H9 (cell line): ENCODE data around the gene DCAF5. TPM values are rescaled to one million over a fixed set of nuclear protein-coding genes. Genes with fewer than 3 reads are reported as not detected.

Experiments used
- DNase-seq: peaks from one replicate; pipeline ENCODE4 v3.0.0-alpha.2; 2017
- H2AFZ ChIP-seq: one replicate; pipeline ENCODE4 v1.6.1; 2013; ENCODE audit warnings: mild to moderate bottlenecking, low read length, control low read depth, moderate library complexity
- H2AK5ac ChIP-seq: 2 replicates; pipeline ENCODE4 v1.6.1; 2013; ENCODE audit warnings: low read length, control low read depth, mixed read lengths; ENCODE audit not compliant: insufficient read length
- H2BK120ac ChIP-seq: one replicate; pipeline ENCODE4 v1.6.1; 2013; ENCODE audit warnings: low read depth, mild to moderate bottlenecking, low read length, control low read depth, inconsistent platforms; ENCODE audit not compliant: poor library complexity, severe bottlenecking
- H2BK12ac ChIP-seq: 2 replicates; pipeline ENCODE4 v1.6.1; 2013; ENCODE audit warnings: low read length, control low read depth, mixed read lengths, low read depth; ENCODE audit not compliant: insufficient read length
- H2BK15ac ChIP-seq: 2 replicates; pipeline ENCODE4 v1.6.1; 2013; ENCODE audit warnings: low read depth, low read length, control low read depth
- H2BK20ac ChIP-seq: one replicate; pipeline ENCODE4 v1.6.1; 2013; ENCODE audit warnings: low read depth, mild to moderate bottlenecking, low read length, control low read depth, inconsistent platforms; ENCODE audit not compliant: poor library complexity, severe bottlenecking
- H2BK5ac ChIP-seq: 2 replicates; pipeline ENCODE4 v1.6.1; 2013; ENCODE audit warnings: low read length, control low read depth, mixed read lengths; ENCODE audit not compliant: insufficient read length
- H3K14ac ChIP-seq: 2 replicates; pipeline ENCODE4 v1.6.1; 2013; ENCODE audit warnings: low read length, control low read depth; ENCODE audit not compliant: insufficient read depth
- H3K18ac ChIP-seq: 2 replicates; pipeline ENCODE4 v1.6.1; 2013; ENCODE audit warnings: low read depth, mild to moderate bottlenecking, mixed read lengths, low read length, control low read depth; ENCODE audit not compliant: insufficient read length
- H3K23ac ChIP-seq: 2 replicates; pipeline ENCODE4 v1.6.1; 2013; ENCODE audit warnings: low read length, control low read depth, mixed read lengths, low read depth; ENCODE audit not compliant: insufficient read length
- H3K23me2 ChIP-seq: 2 replicates; pipeline ENCODE4 v1.6.1; 2013; ENCODE audit warnings: low read depth, mild to moderate bottlenecking, mixed read lengths, low read length, control low read depth; ENCODE audit not compliant: insufficient read length, poor library complexity, severe bottlenecking
- H3K27ac ChIP-seq: 2 replicates; pipeline ENCODE4 v1.5.1; 2013; ENCODE audit warnings: low read length, control low read depth, mixed read lengths, low read depth; ENCODE audit not compliant: insufficient read length
- H3K27me3 ChIP-seq: 2 replicates; pipeline ENCODE4 v1.6.1; 2013; ENCODE audit warnings: low read length, control low read depth, inconsistent platforms; ENCODE audit not compliant: insufficient read depth
- H3K4ac ChIP-seq: 2 replicates; pipeline ENCODE4 v1.6.1; 2013; ENCODE audit warnings: low read depth, mild to moderate bottlenecking, control low read depth, inconsistent platforms, low read length, moderate library complexity
- H3K4me1 ChIP-seq: 2 replicates; pipeline ENCODE4 v1.6.1; 2013; ENCODE audit warnings: low read length, control low read depth, inconsistent platforms; ENCODE audit not compliant: insufficient read depth
- H3K4me2 ChIP-seq: 2 replicates; pipeline ENCODE4 v1.6.1; 2013; ENCODE audit warnings: low read length, control low read depth, mixed read lengths; ENCODE audit not compliant: insufficient read length, insufficient read depth
- H3K56ac ChIP-seq: 2 replicates; pipeline ENCODE4 v1.6.1; 2013; ENCODE audit warnings: low read depth, mild to moderate bottlenecking, mixed read lengths, low read length, control low read depth; ENCODE audit not compliant: insufficient read length
- H3K79me1 ChIP-seq: 2 replicates; pipeline ENCODE4 v1.6.1; 2013; ENCODE audit warnings: low read depth, mild to moderate bottlenecking, moderate library complexity, low read length, control low read depth, inconsistent platforms; ENCODE audit not compliant: insufficient read depth, poor library complexity, severe bottlenecking
- H3K79me2 ChIP-seq: 2 replicates; pipeline ENCODE4 v1.6.1; 2013; ENCODE audit warnings: low read length, control low read depth, inconsistent platforms; ENCODE audit not compliant: insufficient read depth
- H3K9ac ChIP-seq: 2 replicates; pipeline ENCODE4 v1.6.1; 2013; ENCODE audit warnings: low read length, control low read depth, mixed read lengths; ENCODE audit not compliant: insufficient read length; ENCODE audit errors: extremely low read depth
- H3K9me3 ChIP-seq: one replicate; pipeline ENCODE4 v1.6.1; 2013; ENCODE audit warnings: low read depth, low read length, inconsistent platforms; ENCODE audit not compliant: control insufficient read depth
- H3T11ph ChIP-seq: one replicate; pipeline ENCODE4 v1.6.1; 2013; ENCODE audit warnings: mild to moderate bottlenecking, low read length, control low read depth, inconsistent platforms
- H4K20me1 ChIP-seq: one replicate; pipeline ENCODE4 v1.6.1; 2013; ENCODE audit not compliant: control insufficient read depth, insufficient read length, insufficient read depth
- H4K5ac ChIP-seq: 2 replicates; pipeline ENCODE4 v1.6.1; 2013; ENCODE audit warnings: low read depth, mild to moderate bottlenecking, mixed read lengths, low read length, control low read depth; ENCODE audit not compliant: insufficient read length
- H4K8ac ChIP-seq: replicated peaks from 2 replicates; pipeline ENCODE4 v1.6.1; 2013; ENCODE audit warnings: low read length, control low read depth, mixed read lengths, low read depth; ENCODE audit not compliant: insufficient read length
- H4K91ac ChIP-seq: 2 replicates; pipeline ENCODE4 v1.6.1; 2013; ENCODE audit warnings: low read depth, mild to moderate bottlenecking, moderate library complexity, mixed read lengths, low read length, control low read depth; ENCODE audit not compliant: insufficient read length
- H3K27ac Mint-ChIP-seq, 3 experiments: 2 replicates in 2 of 3; 3 replicates in 1 of 3; pipeline ENCODE4 v1.8.0; 2020 to 2021; ENCODE audit warnings: mixed read lengths in 3 of 3, mild to moderate bottlenecking in 1 of 3, moderate library complexity in 1 of 3
- H3K27me3 Mint-ChIP-seq: 2 replicates; pipeline ENCODE4 v1.8.0; 2021; ENCODE audit warnings: low read depth, mild to moderate bottlenecking, moderate library complexity, mixed read lengths
- H3K36me3 Mint-ChIP-seq, 3 experiments: 2 replicates in 2 of 3; 3 replicates in 1 of 3; pipeline ENCODE4 v1.8.0; 2020 to 2021; ENCODE audit warnings: low read depth in 3 of 3, mixed read lengths in 3 of 3; ENCODE audit not compliant: insufficient read depth in 1 of 3
- H3K4me1 Mint-ChIP-seq, 2 experiments: 2 replicates each; pipeline ENCODE4 v1.8.0; 2020; ENCODE audit warnings: mixed read lengths in 2 of 2
- H3K4me3 Mint-ChIP-seq, 2 experiments: 2 replicates in 1 of 2; 3 replicates in 1 of 2; pipeline ENCODE4 v1.8.0; 2020 to 2021; ENCODE audit warnings: mild to moderate bottlenecking in 2 of 2, mixed read lengths in 2 of 2, moderate library complexity in 1 of 2
- H3K9me3 Mint-ChIP-seq, 2 experiments: 2 replicates in 1 of 2; 3 replicates in 1 of 2; pipeline ENCODE4 v1.8.0; 2020; ENCODE audit warnings: mild to moderate bottlenecking in 2 of 2, mixed read lengths in 2 of 2, moderate library complexity in 1 of 2
- WGBS: extraction: QIAGEN DNeasy Blood & Tissue Kit; methylation state at CpG from one replicate; pipeline ENCODE4 v1.1.7; 2013; ENCODE audit warnings: missing lambda C conversion rate, low lambda C conversion rate, mixed read lengths; ENCODE audit not compliant: insufficient read length; ENCODE audit errors: extremely low coverage; 5-methylcytosine and 5-hydroxymethylcytosine counted together
- total RNA-seq: library from RNA; stranded (reverse); gene quantifications from 2 replicates; pipeline ENCODE4 v1.2.1, GENCODE V29; 2021
- TF ChIP-seq, protein P1 (sequence below): fragments of 200-600 bp; sonication (generic); conservative IDR thresholded peaks from 3 replicates; pipeline ENCODE4 v1.8.0; 2021; ENCODE audit warnings: antibody characterized with exemption, mild to moderate bottlenecking

Gene DCAF5
- total RNA-seq, 1 experiment from 2014 or later: 31.4 TPM

DNA sequence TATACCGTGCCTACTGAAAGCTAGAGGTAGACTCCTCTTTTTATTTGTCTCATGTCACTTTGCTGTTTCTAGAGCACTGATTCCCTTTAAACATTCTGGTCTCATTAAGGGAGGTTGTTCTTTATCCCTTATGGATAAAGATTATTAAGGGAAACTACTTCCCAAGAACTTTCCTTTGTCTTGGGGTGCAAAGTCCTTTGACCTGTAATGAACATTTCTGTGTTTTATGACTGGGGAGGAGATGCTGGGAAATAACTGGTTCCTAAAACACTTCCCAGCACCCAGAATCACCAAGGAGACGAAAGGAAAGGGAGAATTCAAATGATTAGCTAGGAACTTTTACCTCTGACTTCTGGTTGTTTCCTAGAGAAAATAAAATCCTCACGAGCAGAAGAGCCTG is 110.6 kb downstream of the DCAF5 start:
- no peaks in the 10 kb centered on the region for H3K23me2 ChIP-seq
- no peaks in the 10 kb centered on the region for H3K79me1 ChIP-seq
- no peak overlapping the region; a peak in 1 of 7 replicates for H3K27ac Mint-ChIP-seq
- no peak overlapping the region for H2BK20ac ChIP-seq
- H3K36me3 Mint-ChIP-seq: no peaks in the 10 kb centered on the region
- peaks cover 66% of the 10 kb centered on the region in 2 experiments for H3K4me1 Mint-ChIP-seq
- H3K4me1 ChIP-seq: peaks cover 16% of the 10 kb centered on the region; the same call in 1 of the 2 replicates
- H2BK5ac ChIP-seq: no peak overlapping the region
- peaks cover 2% of the 10 kb centered on the region for H3K27me3 Mint-ChIP-seq
- H2BK12ac ChIP-seq: no peak overlapping the region
- no peak overlapping the region for H2AFZ ChIP-seq
- H3K4me2 ChIP-seq: no peak overlapping the region
- no peak overlapping the region for H4K8ac ChIP-seq
- no peak overlapping the region for H3K23ac ChIP-seq
- DNase-seq: no peak
- TF ChIP-seq, protein P1, sequence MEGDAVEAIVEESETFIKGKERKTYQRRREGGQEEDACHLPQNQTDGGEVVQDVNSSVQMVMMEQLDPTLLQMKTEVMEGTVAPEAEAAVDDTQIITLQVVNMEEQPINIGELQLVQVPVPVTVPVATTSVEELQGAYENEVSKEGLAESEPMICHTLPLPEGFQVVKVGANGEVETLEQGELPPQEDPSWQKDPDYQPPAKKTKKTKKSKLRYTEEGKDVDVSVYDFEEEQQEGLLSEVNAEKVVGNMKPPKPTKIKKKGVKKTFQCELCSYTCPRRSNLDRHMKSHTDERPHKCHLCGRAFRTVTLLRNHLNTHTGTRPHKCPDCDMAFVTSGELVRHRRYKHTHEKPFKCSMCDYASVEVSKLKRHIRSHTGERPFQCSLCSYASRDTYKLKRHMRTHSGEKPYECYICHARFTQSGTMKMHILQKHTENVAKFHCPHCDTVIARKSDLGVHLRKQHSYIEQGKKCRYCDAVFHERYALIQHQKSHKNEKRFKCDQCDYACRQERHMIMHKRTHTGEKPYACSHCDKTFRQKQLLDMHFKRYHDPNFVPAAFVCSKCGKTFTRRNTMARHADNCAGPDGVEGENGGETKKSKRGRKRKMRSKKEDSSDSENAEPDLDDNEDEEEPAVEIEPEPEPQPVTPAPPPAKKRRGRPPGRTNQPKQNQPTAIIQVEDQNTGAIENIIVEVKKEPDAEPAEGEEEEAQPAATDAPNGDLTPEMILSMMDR: no peak
- H2AK5ac ChIP-seq: no peak overlapping the region
- H3K4me3 Mint-ChIP-seq: no peak overlapping the region
- no peaks in the 10 kb centered on the region for H3K9me3 ChIP-seq
- H2BK120ac ChIP-seq: no peak overlapping the region
- no CpG with 5 or more reads among the region's 3 CpGs for WGBS
- H3K4ac ChIP-seq: no peak overlapping the region
- H3K9me3 Mint-ChIP-seq: no peaks in the 10 kb centered on the region
- no peak overlapping the region for H2BK15ac ChIP-seq
- no peaks in the 10 kb centered on the region for H3K27me3 ChIP-seq
- no peaks in the 10 kb centered on the region for H4K20me1 ChIP-seq
- no peak overlapping the region for H4K5ac ChIP-seq
- H3T11ph ChIP-seq: no peak overlapping the region
- H3K79me2 ChIP-seq: no peaks in the 10 kb centered on the region
- no peak overlapping the region for H3K18ac ChIP-seq
- no peak overlapping the region for H3K14ac ChIP-seq
- no peak overlapping the region for H3K27ac ChIP-seq
- no peak overlapping the region for H3K56ac ChIP-seq
- H4K91ac ChIP-seq: no peak overlapping the region
- H3K9ac ChIP-seq: no peak overlapping the region
